Osteoblast (primary cell): Measurements from ENCODE around the gene BRF1. TPM values are rescaled to one million over a fixed set of nuclear protein-coding genes. Genes with fewer than 3 reads are reported as not detected.

ENCODE experiments used
- DNase-seq: peaks from one replicate; pipeline ENCODE4 v3.0.0; 2011; ENCODE audit warnings: low spot score, mixed read lengths; ENCODE audit not compliant: insufficient read length; ENCODE audit errors: missing footprints
- H2AFZ ChIP-seq: 2 replicates; pipeline ENCODE4 v1.6.0; 2011; ENCODE audit warnings: mild to moderate bottlenecking, low read length
- H3K27ac ChIP-seq: 2 replicates; pipeline ENCODE4 v1.5.1; 2011; ENCODE audit warnings: mild to moderate bottlenecking, low read depth, low read length, moderate library complexity
- H3K27me3 ChIP-seq: 2 replicates; pipeline ENCODE4 v1.6.0; 2012; ENCODE audit warnings: mild to moderate bottlenecking, control low read depth, inconsistent platforms, low read length, moderate library complexity; ENCODE audit not compliant: insufficient read depth
- H3K36me3 ChIP-seq: 2 replicates; pipeline ENCODE4 v1.5.1; 2011; ENCODE audit warnings: mild to moderate bottlenecking, low read length, control low read depth, moderate library complexity; ENCODE audit not compliant: insufficient read depth
- H3K4me1 ChIP-seq: 2 replicates; pipeline ENCODE4 v1.5.1; 2011; ENCODE audit warnings: mild to moderate bottlenecking, low read length, control low read depth, moderate library complexity; ENCODE audit not compliant: insufficient read depth
- H3K4me2 ChIP-seq: 2 replicates; pipeline ENCODE4 v1.6.0; 2011; ENCODE audit warnings: mild to moderate bottlenecking, low read length; ENCODE audit not compliant: insufficient read depth
- H3K4me3 ChIP-seq: fragments of 200-600 bp; sonication (generic); 3 replicates; pipeline ENCODE4 v1.5.1; 2012; ENCODE audit warnings: mild to moderate bottlenecking, low read length, inconsistent platforms; ENCODE audit not compliant: insufficient read depth
- H3K79me2 ChIP-seq: 2 replicates; pipeline ENCODE4 v1.6.0; 2012; ENCODE audit warnings: mild to moderate bottlenecking, low read length, control low read depth, inconsistent platforms; ENCODE audit not compliant: insufficient read depth
- H3K9me3 ChIP-seq: 2 replicates; pipeline ENCODE4 v1.5.1; 2011; ENCODE audit warnings: low read depth, low read length, control low read depth
- H4K20me1 ChIP-seq: 2 replicates; pipeline ENCODE4 v1.6.0; 2012; ENCODE audit warnings: mild to moderate bottlenecking, low read length, control low read depth; ENCODE audit not compliant: insufficient read depth
- CTCF ChIP-seq: IDR thresholded peaks from 2 replicates; pipeline ENCODE4 v1.5.1; 2011; ENCODE audit warnings: mild to moderate bottlenecking, low read depth, low read length, moderate library complexity; ENCODE audit errors: extremely low read depth
- total RNA-seq: library from RNA; depleted of rRNA; stranded (reverse); fragments of >200 nt; gene quantifications from 2 replicates; pipeline ENCODE4 v1.2.3, GENCODE V29; 2012

Gene BRF1
- total RNA-seq, 1 donor = 34.4 TPM

- H3K4me1 ChIP-seq = no peaks in the 10 kb centered on the region
- H3K9me3 ChIP-seq = no peaks in the 10 kb centered on the region
- no peak overlapping the region for H2AFZ ChIP-seq
- no peaks in the 10 kb centered on the region for H3K36me3 ChIP-seq
- H4K20me1 ChIP-seq = no peaks in the 10 kb centered on the region
- no peak for DNase-seq
- H3K27me3 ChIP-seq = peaks cover 4% of the 10 kb centered on the region
- no peak overlapping the region for H3K4me3 ChIP-seq
- TF ChIP-seq CTCF = no peak
- no peak overlapping the region for H3K27ac ChIP-seq
- H3K4me2 ChIP-seq = no peak overlapping the region
- no peaks in the 10 kb centered on the region for H3K79me2 ChIP-seq
Measured at GRCh38 chr14:105179191-105179590, 121.6 kb downstream of the BRF1 start.

GRCh38 chr14:105178868-105179140 lies 122.0 kb downstream of the BRF1 start:
- H3K79me2 ChIP-seq = no peaks in the 10 kb centered on the region
- no peak for DNase-seq

GRCh38 chr14:105178069-105178867 lies 122.5 kb downstream of the BRF1 start:
- H3K9me3 ChIP-seq = no peaks in the 10 kb centered on the region
- no peak overlapping the region for H3K4me2 ChIP-seq
- H3K36me3 ChIP-seq = no peaks in the 10 kb centered on the region
- H2AFZ ChIP-seq = no peak overlapping the region
- TF ChIP-seq CTCF = no peak
- peaks cover 4% of the 10 kb centered on the region for H3K27me3 ChIP-seq
- DNase-seq = no peak
- H4K20me1 ChIP-seq = no peaks in the 10 kb centered on the region
- H3K4me3 ChIP-seq = no peak overlapping the region
- H3K27ac ChIP-seq = no peak overlapping the region
- no peaks in the 10 kb centered on the region for H3K79me2 ChIP-seq
- H3K4me1 ChIP-seq = no peaks in the 10 kb centered on the region

More at GRCh38 chr14:105178868-105179140, 122.0 kb downstream of the BRF1 start:
- Histone ChIP-seq H2AFZ (no peak overlapping the region), H3K36me3 (no peaks in the 10 kb centered on the region), H3K27ac (no peak overlapping the region), H4K20me1 (no peaks in the 10 kb centered on the region), H3K4me3 (no peak overlapping the region), H3K27me3 (peaks cover 4% of the 10 kb centered on the region), H3K4me2 (no peak overlapping the region), H3K4me1 (no peaks in the 10 kb centered on the region), H3K9me3 (no peaks in the 10 kb centered on the region)
- no peak for TF ChIP-seq CTCF

GRCh38 chr14:105177082-105177481 lies 123.7 kb downstream of the BRF1 start:
- Histone ChIP-seq H4K20me1 (no peaks in the 10 kb centered on the region), H2AFZ (no peak overlapping the region), H3K27me3 (peaks cover 3% of the 10 kb centered on the region), H3K9me3 (no peaks in the 10 kb centered on the region), H3K79me2 (no peaks in the 10 kb centered on the region), H3K27ac (no peak overlapping the region), H3K4me2 (no peak overlapping the region), H3K4me3 (no peak overlapping the region), H3K36me3 (no peaks in the 10 kb centered on the region), H3K4me1 (no peaks in the 10 kb centered on the region)
- DNase-seq = no peak
- TF ChIP-seq CTCF = no peak
